ENCODE data around the gene SGCG. TPM values are rescaled to one million over a fixed set of nuclear protein-coding genes. Genes with fewer than 3 reads are reported as not detected.

SGCG gene
- polyA plus RNA-seq, 1 donor from 2014 or later, result not detected

DNA sequence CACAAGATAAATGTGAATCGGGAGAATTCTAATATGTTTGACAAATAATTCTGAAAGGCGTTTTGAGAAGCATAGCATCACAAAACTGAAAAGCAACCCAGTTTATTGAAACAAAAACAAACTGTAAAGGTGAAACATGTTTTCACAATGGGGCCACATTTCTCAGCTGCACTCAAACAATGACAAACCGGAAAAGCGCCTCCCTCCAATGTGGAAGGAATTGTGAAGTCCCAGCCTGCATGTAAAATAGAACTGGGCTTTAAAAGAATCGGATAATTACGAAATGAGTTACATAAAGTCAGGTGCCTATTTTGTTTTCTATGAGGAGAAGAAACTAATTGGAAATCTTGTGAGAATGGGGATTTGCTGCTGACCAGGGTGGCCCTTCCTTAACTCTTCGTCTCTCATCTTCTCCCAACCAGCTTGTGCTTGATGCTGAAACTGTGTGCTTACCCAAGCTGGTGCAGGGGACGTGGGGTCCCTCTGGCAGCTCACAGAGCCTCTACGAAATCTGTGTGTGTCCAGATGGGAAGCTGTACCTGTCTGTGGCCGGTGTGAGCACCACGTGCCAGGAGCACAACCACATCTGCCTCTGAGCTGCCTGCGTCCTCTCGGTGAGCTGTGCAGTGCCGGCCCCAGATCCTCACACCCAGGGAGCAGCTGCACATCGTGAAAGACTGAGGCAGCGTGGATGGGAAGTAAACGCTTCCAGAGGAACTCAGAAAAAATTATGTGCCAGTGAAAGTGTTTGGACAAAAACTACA is 143.3 kb downstream of the SGCG start:
- no peaks in the 10 kb centered on the region for H3K36me3 ChIP-seq (ENCODE audit: insufficient read depth, low read length)
- H3K27me3 ChIP-seq (ENCODE audit: insufficient read depth, low read depth, low read length), result no peaks in the 10 kb centered on the region
- H3K9ac ChIP-seq (ENCODE audit: low read length), result no peak overlapping the region
- no peak overlapping the region for H2AFZ ChIP-seq (ENCODE audit: low read depth, low read length)
- H3K4me3 ChIP-seq (ENCODE audit: low read length), result no peak overlapping the region
- TF ChIP-seq EP300 (conservative IDR thresholded peaks at IDR 0.05; ENCODE audit: poor library complexity, severe bottlenecking) (no peak), MXI1 (conservative IDR thresholded peaks at IDR 0.05; ENCODE audit: poor library complexity, severe bottlenecking) (no peak), POLR2AphosphoS5 (IDR thresholded peaks at IDR 0.05) (no peak), RAD21 (conservative IDR thresholded peaks at IDR 0.05) (no peak), TAF1 (IDR thresholded peaks at IDR 0.05; ENCODE audit: low read depth) (no peak), EZH2 (IDR thresholded peaks at IDR 0.05; ENCODE audit: borderline replicate concordance, insufficient read depth, low read length, poor library complexity, severe bottlenecking) (no peak), SMC3 (conservative IDR thresholded peaks at IDR 0.05; ENCODE audit: poor library complexity) (no peak)
- TF ChIP-seq, protein P1, sequence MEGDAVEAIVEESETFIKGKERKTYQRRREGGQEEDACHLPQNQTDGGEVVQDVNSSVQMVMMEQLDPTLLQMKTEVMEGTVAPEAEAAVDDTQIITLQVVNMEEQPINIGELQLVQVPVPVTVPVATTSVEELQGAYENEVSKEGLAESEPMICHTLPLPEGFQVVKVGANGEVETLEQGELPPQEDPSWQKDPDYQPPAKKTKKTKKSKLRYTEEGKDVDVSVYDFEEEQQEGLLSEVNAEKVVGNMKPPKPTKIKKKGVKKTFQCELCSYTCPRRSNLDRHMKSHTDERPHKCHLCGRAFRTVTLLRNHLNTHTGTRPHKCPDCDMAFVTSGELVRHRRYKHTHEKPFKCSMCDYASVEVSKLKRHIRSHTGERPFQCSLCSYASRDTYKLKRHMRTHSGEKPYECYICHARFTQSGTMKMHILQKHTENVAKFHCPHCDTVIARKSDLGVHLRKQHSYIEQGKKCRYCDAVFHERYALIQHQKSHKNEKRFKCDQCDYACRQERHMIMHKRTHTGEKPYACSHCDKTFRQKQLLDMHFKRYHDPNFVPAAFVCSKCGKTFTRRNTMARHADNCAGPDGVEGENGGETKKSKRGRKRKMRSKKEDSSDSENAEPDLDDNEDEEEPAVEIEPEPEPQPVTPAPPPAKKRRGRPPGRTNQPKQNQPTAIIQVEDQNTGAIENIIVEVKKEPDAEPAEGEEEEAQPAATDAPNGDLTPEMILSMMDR (IDR thresholded peaks at IDR 0.05; ENCODE audit: poor library complexity, severe bottlenecking), result no peak
- TF ChIP-seq, protein P2, sequence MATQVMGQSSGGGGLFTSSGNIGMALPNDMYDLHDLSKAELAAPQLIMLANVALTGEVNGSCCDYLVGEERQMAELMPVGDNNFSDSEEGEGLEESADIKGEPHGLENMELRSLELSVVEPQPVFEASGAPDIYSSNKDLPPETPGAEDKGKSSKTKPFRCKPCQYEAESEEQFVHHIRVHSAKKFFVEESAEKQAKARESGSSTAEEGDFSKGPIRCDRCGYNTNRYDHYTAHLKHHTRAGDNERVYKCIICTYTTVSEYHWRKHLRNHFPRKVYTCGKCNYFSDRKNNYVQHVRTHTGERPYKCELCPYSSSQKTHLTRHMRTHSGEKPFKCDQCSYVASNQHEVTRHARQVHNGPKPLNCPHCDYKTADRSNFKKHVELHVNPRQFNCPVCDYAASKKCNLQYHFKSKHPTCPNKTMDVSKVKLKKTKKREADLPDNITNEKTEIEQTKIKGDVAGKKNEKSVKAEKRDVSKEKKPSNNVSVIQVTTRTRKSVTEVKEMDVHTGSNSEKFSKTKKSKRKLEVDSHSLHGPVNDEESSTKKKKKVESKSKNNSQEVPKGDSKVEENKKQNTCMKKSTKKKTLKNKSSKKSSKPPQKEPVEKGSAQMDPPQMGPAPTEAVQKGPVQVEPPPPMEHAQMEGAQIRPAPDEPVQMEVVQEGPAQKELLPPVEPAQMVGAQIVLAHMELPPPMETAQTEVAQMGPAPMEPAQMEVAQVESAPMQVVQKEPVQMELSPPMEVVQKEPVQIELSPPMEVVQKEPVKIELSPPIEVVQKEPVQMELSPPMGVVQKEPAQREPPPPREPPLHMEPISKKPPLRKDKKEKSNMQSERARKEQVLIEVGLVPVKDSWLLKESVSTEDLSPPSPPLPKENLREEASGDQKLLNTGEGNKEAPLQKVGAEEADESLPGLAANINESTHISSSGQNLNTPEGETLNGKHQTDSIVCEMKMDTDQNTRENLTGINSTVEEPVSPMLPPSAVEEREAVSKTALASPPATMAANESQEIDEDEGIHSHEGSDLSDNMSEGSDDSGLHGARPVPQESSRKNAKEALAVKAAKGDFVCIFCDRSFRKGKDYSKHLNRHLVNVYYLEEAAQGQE (IDR thresholded peaks at IDR 0.05; ENCODE audit: borderline replicate concordance), result no peak
- H3K9me3 ChIP-seq (ENCODE audit: low read length), result no peaks in the 10 kb centered on the region
- H3K27ac ChIP-seq (ENCODE audit: low read length), result no peak overlapping the region
- no peaks in the 10 kb centered on the region for H3K9me2 ChIP-seq (ENCODE audit: insufficient read depth, low read length)
- no peaks in the 10 kb centered on the region for H3K79me2 ChIP-seq (replicated peaks; ENCODE audit: insufficient read depth, low read length)
- H3F3A ChIP-seq (ENCODE audit: insufficient read depth, low read length, poor library complexity, severe bottlenecking), result no peaks in the 10 kb centered on the region
- no peak overlapping the region for H3K4me2 ChIP-seq (ENCODE audit: low read length)
- H4K20me1 ChIP-seq (ENCODE audit: insufficient read depth), result no peaks in the 10 kb centered on the region

DNA sequence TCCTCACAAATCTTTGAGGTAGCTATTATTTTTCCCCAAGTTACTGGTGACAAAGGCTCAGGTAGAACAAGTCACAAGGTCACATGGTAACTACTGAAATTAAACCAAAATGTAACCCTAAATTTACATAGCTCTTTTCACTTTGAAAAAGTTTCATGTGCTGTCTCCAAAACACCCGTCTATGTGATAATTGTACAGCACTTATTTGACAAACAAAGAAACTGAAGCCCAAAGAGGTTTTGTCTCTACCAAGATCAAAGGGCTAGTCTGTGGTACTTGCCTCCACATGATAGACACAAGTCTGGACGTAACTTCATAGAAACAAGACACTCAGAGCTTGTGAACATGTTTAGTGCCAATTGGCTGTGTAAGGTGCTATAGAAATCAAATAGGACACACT is 144.4 kb downstream of the SGCG start:
- Histone ChIP-seq H3K36me3 (ENCODE audit: insufficient read depth, low read length) (no peaks in the 10 kb centered on the region), H3F3A (ENCODE audit: insufficient read depth, low read length, poor library complexity, severe bottlenecking) (no peaks in the 10 kb centered on the region), H3K9me3 (ENCODE audit: low read length) (no peaks in the 10 kb centered on the region), H2AFZ (ENCODE audit: low read depth, low read length) (no peak overlapping the region), H3K9me2 (ENCODE audit: insufficient read depth, low read length) (no peaks in the 10 kb centered on the region), H3K9ac (ENCODE audit: low read length) (no peak overlapping the region), H4K20me1 (ENCODE audit: insufficient read depth) (no peaks in the 10 kb centered on the region), H3K4me2 (ENCODE audit: low read length) (no peak overlapping the region), H3K79me2 (replicated peaks; ENCODE audit: insufficient read depth, low read length) (no peaks in the 10 kb centered on the region), H3K27ac (ENCODE audit: low read length) (no peak overlapping the region), H3K27me3 (ENCODE audit: insufficient read depth, low read depth, low read length) (no peaks in the 10 kb centered on the region), H3K4me3 (ENCODE audit: low read length) (no peak overlapping the region)
- TF ChIP-seq SMC3 (conservative IDR thresholded peaks at IDR 0.05; ENCODE audit: poor library complexity) (no peak), EP300 (conservative IDR thresholded peaks at IDR 0.05; ENCODE audit: poor library complexity, severe bottlenecking) (no peak), TAF1 (IDR thresholded peaks at IDR 0.05; ENCODE audit: low read depth) (no peak), POLR2AphosphoS5 (IDR thresholded peaks at IDR 0.05) (no peak), EZH2 (IDR thresholded peaks at IDR 0.05; ENCODE audit: borderline replicate concordance, insufficient read depth, low read length, poor library complexity, severe bottlenecking) (no peak), MXI1 (conservative IDR thresholded peaks at IDR 0.05; ENCODE audit: poor library complexity, severe bottlenecking) (no peak), RAD21 (conservative IDR thresholded peaks at IDR 0.05) (no peak)
- TF ChIP-seq, protein P2 (IDR thresholded peaks at IDR 0.05; ENCODE audit: borderline replicate concordance), result no peak
- TF ChIP-seq, protein P1 (IDR thresholded peaks at IDR 0.05; ENCODE audit: poor library complexity, severe bottlenecking), result no peak
